ENCODE measurements around the gene VIM.
A peak's percentile ranks its signal among the peaks of the same experiment; 100 is the strongest.

VIM gene

DNA sequence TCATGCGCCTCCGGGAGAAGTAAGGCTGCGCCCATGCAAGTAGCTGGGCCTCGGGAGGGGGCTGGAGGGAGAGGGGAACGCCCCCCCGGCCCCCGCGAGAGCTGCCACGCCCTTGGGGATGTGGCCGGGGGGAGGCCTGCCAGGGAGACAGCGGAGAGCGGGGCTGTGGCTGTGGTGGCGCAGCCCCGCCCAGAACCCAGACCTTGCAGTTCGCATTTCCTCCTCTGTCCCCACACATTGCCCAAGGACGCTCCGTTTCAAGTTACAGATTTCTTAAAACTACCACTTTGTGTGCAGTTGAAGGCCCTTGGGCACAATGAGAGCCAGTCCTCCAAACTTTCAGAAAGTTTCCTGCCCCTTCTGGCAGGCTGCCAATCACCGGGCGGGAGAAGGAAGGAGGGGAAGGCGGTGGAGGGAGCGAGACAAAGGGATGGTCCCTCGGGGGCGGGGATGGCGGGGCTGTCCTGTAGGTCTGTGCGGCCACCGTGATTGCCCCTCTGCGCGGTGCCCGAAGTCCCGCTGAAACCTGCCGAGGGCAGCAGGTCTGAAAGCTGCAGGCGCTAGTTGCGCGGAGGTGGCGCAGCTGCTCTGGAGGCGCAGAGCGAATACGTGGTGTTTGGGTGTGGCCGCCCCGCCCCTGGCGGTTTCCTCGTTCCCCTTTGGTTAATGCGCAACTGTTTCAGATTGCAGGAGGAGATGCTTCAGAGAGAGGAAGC is 2.1 kb downstream of the VIM start:
- DNase-seq (ENCODE audit: insufficient read length, low spot score) (peak; percentile 26), FAIRE-seq (peak; percentile 89)

GRCh38 chr10:17231788-17232187 is 3.7 kb downstream of the VIM start:
- FAIRE-seq (no peak), DNase-seq (ENCODE audit: insufficient read length, low spot score) (no peak)

DNA sequence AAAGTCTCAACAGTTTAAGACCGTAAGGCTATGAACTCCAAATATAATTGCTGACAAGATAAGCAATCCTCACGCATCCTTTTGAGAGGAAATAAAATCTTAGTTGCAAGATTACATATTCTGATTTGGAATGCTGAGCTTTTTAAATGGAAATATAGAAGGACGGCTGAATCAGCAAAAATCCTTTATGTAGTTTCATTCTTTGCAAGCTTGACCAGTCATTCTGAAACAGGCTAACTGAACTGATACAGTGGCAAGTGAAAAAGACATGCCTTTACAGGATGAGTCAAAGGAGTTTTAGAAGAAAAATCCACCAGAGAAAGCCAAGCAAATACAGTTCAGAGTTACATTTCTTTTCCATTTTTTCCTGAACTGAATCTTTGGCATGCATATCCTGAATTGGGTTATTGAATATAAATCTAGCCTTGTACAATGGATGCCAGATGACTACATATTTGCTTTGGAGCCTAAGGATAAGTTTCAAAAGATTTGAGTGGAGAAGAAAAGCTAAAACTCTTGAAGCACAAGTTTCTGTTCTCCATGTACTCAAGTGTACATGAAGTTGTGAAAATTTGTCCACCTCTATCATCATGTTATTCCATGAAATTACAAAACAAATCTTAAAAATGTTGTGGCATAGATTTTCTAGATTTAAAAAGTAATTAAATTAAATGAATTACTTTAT is 4.4 kb downstream of the VIM start:
- FAIRE-seq (peak; percentile 87), DNase-seq (ENCODE audit: insufficient read length, low spot score) (no peak)

- no peak for DNase-seq (ENCODE audit: insufficient read length, low spot score)
- no peak for FAIRE-seq
These were observed 5.4 kb downstream of the VIM start for GRCh38 chr10:17233286-17233991.

GRCh38 chr10:17234431-17234945 is 6.4 kb downstream of the VIM start:
- no peak for DNase-seq (ENCODE audit: insufficient read length, low spot score)
- no peak for FAIRE-seq

GRCh38 chr10:17235136-17235535 is 7.1 kb downstream of the VIM start:
- DNase-seq (ENCODE audit: insufficient read length, low spot score) (no peak), FAIRE-seq (no peak)

GRCh38 chr10:17236468-17237148 is 8.6 kb downstream of the VIM start:
- DNase-seq (ENCODE audit: insufficient read length, low spot score) (no peak), FAIRE-seq (no peak)

- FAIRE-seq: no peak
- no peak for DNase-seq (ENCODE audit: insufficient read length, low spot score)
These were observed 9.1 kb downstream of the VIM start for GRCh38 chr10:17237149-17237527.

DNA sequence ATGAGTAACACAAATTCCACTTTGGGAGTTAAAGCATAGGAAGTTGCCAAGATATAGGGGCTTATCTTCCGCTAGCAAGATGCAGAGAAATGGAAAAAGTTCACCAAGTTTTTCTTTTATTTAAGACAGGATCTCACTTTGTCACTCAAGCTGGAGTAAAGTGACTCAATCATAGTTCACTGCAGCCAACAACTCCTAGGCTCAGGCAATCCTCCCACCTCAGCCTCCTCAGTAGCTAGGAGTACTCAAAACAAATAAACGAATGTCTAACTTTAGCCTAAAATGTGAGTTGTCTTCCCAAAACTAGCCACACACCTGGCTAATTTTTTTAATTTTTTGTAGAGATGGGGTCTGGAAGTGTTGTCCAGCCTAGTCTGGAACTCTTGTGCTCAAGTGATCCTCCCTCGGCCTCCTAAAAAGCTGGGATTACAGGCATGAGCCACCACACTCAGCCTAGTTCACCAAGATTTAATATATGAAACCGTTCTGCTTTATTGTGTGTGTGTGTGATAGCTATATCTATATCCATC is 9.9 kb downstream of the VIM start:
- FAIRE-seq: no peak
- no peak for DNase-seq (ENCODE audit: insufficient read length, low spot score)

DNA sequence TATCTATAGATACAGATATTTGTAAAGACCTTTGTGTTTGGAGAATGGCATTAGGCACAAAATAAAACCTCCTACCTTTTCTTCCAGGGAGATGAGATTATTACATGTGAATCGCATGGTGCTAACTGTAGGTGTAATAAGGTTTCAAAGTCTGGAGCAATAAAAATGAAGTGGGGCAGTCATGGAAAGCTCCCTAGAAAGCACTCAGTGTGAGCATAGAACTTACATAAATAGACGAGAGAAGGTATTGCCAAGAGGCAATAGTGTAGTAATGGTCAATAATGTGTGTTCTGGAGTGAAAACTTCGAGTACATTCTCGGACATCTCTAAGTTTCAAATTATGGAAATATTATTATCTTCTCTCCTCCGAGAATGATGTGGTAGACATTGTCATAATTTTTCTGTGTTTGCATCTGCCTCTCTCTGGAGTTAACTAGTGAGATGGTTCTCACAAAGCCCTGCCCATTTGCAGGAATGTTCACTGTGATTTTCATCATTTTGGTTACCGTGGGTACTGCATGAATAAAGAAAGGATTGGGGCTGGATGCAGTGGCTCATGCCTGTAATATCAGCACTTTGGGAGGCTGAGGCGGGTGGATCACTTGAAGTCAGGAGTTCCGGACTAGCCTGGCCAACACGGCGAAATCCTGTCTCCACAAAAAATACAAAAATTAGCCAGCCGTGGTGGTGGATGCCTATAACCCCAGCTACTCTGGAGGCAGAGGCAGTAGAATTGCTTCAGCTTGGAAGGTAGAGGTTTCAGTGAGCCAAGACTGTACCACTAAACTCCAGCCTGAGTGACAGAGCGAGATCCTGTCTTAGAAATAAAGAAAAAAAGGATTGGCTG is 10.6 kb downstream of the VIM start:
- FAIRE-seq: no peak
- DNase-seq (ENCODE audit: insufficient read length, low spot score): no peak

DNA sequence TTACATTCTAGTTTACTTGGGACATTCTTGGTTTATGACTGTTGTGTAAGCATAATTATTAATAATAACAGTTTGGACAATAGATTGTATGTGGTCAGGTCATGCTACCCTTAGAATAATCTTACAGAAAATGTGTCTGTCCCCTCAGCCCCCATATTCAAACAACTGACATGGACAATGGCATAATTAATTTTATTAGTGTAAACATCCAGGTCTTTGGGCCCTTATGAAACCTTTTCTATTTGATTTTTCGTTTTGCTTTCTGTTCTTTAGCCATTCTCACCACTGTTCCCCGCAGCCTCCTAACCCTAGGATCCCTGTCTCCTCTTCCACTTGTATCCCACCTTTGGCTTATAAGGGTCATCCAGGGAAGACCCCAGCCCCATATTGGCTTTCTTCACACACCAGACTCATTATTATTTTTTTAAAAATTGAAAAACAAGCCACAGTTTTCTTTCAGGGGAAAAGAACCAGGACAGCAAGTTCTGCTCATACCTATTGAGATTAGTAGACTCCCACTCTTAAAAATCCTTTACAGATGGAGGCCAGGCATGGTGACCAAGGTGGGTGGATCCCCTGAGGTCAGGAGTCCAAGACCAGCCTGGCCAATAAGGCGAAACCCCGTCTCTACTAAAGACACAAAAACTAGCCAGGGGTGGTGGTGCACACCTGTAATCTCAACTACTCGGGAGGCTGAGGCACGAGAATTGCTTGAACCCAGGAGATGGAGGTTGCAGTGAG is 11.5 kb downstream of the VIM start:
- FAIRE-seq: no peak
- no peak for DNase-seq (ENCODE audit: insufficient read length, low spot score)

GRCh38 chr10:17240096-17240495 is 12.1 kb downstream of the VIM start:
- DNase-seq (ENCODE audit: insufficient read length, low spot score) (no peak), FAIRE-seq (no peak)

- no peak for FAIRE-seq
- no peak for DNase-seq (ENCODE audit: insufficient read length, low spot score)
These were observed 12.6 kb downstream of the VIM start for GRCh38 chr10:17240616-17241015.

- FAIRE-seq (no peak), DNase-seq (ENCODE audit: insufficient read length, low spot score) (no peak)
These were observed 13.7 kb downstream of the VIM start for GRCh38 chr10:17241611-17242333.

DNA sequence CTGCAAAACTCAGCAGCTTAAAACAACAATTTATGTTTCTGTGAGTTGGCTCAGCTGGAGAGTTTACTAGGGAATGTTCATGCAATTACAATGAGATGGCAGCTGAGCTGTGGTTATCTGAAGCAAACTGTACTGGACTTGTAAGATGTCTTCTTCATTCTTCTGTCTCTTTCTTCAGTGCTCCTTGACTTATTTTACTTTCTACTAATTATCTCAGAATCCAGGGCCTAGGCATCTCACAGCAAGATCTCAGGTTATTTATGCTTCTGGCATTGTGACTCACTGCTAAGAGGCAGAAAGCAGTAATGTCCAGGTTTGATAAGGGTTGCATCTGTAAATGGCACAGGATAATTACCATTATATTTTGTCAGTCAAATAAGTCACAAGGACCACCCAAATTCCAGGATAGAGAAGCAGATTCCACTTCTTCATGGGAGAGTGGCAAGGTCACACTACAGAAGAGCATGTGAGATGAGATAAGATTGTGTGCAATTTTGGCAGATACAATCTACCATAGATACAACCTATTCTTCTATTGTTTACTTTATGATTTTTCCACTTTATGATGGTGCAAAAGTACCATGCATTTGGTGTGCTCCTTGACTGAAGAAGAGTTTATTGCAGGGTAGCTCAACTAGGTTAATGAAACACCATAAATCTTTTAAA is 16.8 kb downstream of the VIM start:
- no peak for FAIRE-seq

DNA sequence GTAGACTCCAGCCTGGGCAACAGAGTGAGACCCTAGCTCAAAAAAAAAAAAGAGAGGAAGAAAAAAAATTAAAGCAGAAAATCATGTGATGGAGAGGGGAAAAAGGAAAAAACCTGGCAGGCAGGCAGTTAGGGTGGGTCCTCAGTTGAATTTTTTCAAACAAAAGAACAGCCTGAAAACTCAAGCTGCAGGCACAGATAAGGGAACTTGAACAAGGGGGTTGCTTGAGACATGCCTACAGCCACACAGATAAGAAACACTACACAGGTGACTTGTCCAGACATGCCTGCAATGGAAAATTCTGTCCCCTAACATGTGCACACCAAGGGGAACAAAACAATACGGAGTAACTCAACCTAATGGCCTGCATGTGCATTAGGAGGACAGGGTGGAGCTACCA is 19.2 kb downstream of the VIM start:
- no peak for DNase-seq (ENCODE audit: insufficient read length, low spot score)
- no peak for FAIRE-seq

More for the DNA sequence above, 16.8 kb downstream of the VIM start:
- no peak for DNase-seq (ENCODE audit: insufficient read length, low spot score)

DNA sequence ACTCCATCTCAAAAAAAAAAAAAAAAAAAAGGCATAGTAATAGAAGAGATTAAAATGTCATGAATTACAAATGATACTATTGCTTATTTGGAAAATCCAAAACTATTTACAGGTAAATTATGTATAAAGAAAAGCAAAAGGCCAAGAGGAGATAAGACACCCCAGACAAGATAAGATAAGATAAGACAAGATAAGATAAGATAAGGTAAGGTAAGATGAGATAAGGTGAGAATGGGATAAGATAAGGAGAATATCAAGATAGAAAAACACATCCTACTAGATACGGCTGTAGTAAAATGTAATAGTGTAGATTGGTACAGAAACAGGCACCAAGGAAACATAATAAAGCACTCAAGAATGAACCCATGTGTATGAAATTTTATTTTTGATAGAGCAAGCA is 20.9 kb downstream of the VIM start:
- FAIRE-seq: no peak

GRCh38 chr10:17249820-17250219 is 21.8 kb downstream of the VIM start:
- DNase-seq (ENCODE audit: insufficient read length, low spot score): no peak
- FAIRE-seq: no peak

More for the DNA sequence above, 20.9 kb downstream of the VIM start:
- no peak for DNase-seq (ENCODE audit: insufficient read length, low spot score)
